Spleen (tissue), 11 donors: ENCODE data around the gene FAM184A. TPM values are rescaled to one million over a fixed set of nuclear protein-coding genes. Genes with fewer than 3 reads are reported as not detected.

Experiments used
- DNase-seq: peaks from one replicate; pipeline ENCODE4 v3.0.0-alpha.2; 2020
- H3K27ac ChIP-seq, 8 donors: fragments of 200-600 bp; sonication (generic) in 7 of 8; 1 replicate in 4 of 8; 2 replicates in 4 of 8; pipeline versions ENCODE4 v1.5.0 to v1.8.0; 2016 to 2021; ENCODE audit warnings: inconsistent platforms in 4 of 8, mild to moderate bottlenecking in 4 of 8, moderate library complexity in 1 of 8
- H3K27me3 ChIP-seq, 7 donors: fragments of 200-600 bp; sonication (generic) in 6 of 7; replicated peaks in 1 of 7; 1 replicate in 4 of 7; 2 replicates in 3 of 7; pipeline versions ENCODE4 v1.5.0 to v1.8.0; 2016 to 2021; ENCODE audit warnings: inconsistent platforms in 3 of 7, mild to moderate bottlenecking in 1 of 7
- H3K36me3 ChIP-seq, 6 donors: fragments of 200-600 bp; sonication (generic) in 5 of 6; 1 replicate in 4 of 6; 2 replicates in 2 of 6; pipeline versions ENCODE4 v1.5.0 to v1.8.0; 2016 to 2021; ENCODE audit warnings: inconsistent platforms in 2 of 6
- H3K4me1 ChIP-seq, 6 donors: fragments of 200-600 bp; sonication (generic) in 5 of 6; 1 replicate in 3 of 6; 2 replicates in 3 of 6; pipeline versions ENCODE4 v1.5.0 to v1.8.0; 2016 to 2021; ENCODE audit warnings: inconsistent platforms in 3 of 6
- H3K4me3 ChIP-seq, 8 donors: fragments of 200-600 bp; sonication (generic) in 7 of 8; 1 replicate in 4 of 8; 2 replicates in 4 of 8; pipeline versions ENCODE4 v1.5.0 to v1.8.0; 2016 to 2021; ENCODE audit warnings: inconsistent platforms in 4 of 8, mild to moderate bottlenecking in 4 of 8, moderate library complexity in 2 of 8
- H3K9me3 ChIP-seq, 8 donors: fragments of 200-600 bp; sonication (generic) in 7 of 8; 1 replicate in 4 of 8; 2 replicates in 4 of 8; pipeline versions ENCODE4 v1.5.0 to v1.8.0; 2016 to 2021; ENCODE audit warnings: inconsistent platforms in 4 of 8
- POLR2A ChIP-seq, 3 donors: fragments of 450-650 bp; IDR thresholded peaks; one replicate each; pipeline ENCODE4 v1.5.1; 2017; ENCODE audit warnings: antibody characterized with exemption in 3 of 3, mild to moderate bottlenecking in 1 of 3
- POLR2AphosphoS5 ChIP-seq, 3 donors: sonication (generic); formaldehyde crosslinking; IDR thresholded peaks; one replicate each; pipeline ENCODE4 v1.5.1; 2017; ENCODE audit warnings: antibody characterized with exemption in 3 of 3
- WGBS, 5 donors: extraction: QIAGEN DNeasy Blood & Tissue Kit in 3 of 5; methylation state at CpG; one replicate each; pipeline versions ENCODE4 v1.1.5 to v1.1.7; 2013 to 2018; 5-methylcytosine and 5-hydroxymethylcytosine counted together
- intact Hi-C: fragments of 100-400 bp; cut with DNase I; formaldehyde crosslinking; loops from one replicate; pipeline ENCODE4 v1.15.0; 2023; ENCODE audit warnings: low total_unique reads
- polyA plus RNA-seq, 3 donors: library from polyadenylated mRNA; stranded (reverse); fragments of 200-250 nt; gene quantifications; one replicate each; pipeline ENCODE4 v1.2.1, GENCODE V29; 2013
- total RNA-seq, 7 donors: library from RNA; depleted of rRNA in 3 of 7; stranded (reverse); fragments of >200 nt in 3 of 7; fragmentation: NEBNext Ultra II Directional in 4 of 7; extraction: Animal tissue kit (Norgen Biotek cat#: 25700) in 4 of 7; gene quantifications; one replicate each; pipeline versions ENCODE4 v1.1.0 to v1.2.1, GENCODE V29; 2016 to 2021
- TF ChIP-seq, protein P1 (sequence below), 11 experiments: fragments of 200-600 bp in 7 of 11; fragments of 450-650 bp in 4 of 11; sonication (generic) in 4 of 11; IDR thresholded peaks in 8 of 11; conservative IDR thresholded peaks in 3 of 11; 1 replicate in 7 of 11; 2 replicates in 4 of 11; pipeline versions ENCODE4 v1.4.0 to v1.8.0; 2016 to 2021; ENCODE audit warnings: antibody characterized with exemption in 11 of 11, inconsistent platforms in 4 of 11, mild to moderate bottlenecking in 1 of 11
- donor health status: healthy with polysubstance abuse.
- donor health status: DM: no; HTN: no; CAD: no; lungs with moderate emphysema.
- donor health status: DM: no; HTN: no; CAD: no.
- donor health status: Bipolar disorder and iron deficiency.
- donor health status: healthy.
- donor health status: DM: no; HTN: no; CAD: no.
- donor health status: DM: yes; HTN: yes; CAD: no.

Gene FAM184A
- total and polyA plus RNA-seq, 10 donors: 0.66 to 2.0 (median 1.2) TPM

DNA sequence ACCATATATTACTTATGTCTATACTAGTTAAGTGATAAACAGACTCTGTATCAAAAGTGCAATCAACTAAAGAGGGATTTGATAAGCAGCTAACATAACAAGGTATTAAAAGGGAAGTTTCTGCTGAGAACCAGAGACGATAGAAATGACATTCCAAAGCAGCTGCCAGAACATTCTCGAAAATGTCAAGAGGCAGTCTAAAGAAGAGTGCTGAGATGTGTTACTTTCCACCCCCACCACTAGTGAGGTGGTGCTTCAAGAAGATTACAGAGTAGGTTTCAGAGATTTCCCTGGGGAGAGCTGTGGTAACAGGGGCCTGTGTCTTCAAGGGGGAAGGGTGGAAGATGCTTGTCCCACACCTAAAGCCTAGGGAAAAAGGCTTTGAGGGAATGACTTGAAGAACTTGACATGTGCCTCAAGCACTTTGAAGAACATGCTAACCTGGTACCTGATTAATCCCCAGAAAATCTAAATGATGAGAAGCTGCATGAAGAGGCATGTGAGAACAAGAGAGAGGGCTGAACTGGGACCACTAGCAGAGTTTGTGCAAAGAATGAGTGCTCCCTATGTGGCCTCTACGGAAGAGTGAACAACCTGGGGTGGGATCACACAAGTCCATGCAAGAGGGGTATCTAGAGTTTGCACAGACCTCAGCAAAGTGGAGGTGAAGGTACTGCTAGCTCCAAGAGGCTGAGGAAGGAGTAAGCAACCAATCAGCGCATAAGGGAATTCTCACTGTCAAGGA lies 5.0 kb downstream of the FAM184A start:
- no peak for DNase-seq
- H3K9me3 ChIP-seq: no peaks in the 10 kb centered on the region
- TF ChIP-seq, protein P1, sequence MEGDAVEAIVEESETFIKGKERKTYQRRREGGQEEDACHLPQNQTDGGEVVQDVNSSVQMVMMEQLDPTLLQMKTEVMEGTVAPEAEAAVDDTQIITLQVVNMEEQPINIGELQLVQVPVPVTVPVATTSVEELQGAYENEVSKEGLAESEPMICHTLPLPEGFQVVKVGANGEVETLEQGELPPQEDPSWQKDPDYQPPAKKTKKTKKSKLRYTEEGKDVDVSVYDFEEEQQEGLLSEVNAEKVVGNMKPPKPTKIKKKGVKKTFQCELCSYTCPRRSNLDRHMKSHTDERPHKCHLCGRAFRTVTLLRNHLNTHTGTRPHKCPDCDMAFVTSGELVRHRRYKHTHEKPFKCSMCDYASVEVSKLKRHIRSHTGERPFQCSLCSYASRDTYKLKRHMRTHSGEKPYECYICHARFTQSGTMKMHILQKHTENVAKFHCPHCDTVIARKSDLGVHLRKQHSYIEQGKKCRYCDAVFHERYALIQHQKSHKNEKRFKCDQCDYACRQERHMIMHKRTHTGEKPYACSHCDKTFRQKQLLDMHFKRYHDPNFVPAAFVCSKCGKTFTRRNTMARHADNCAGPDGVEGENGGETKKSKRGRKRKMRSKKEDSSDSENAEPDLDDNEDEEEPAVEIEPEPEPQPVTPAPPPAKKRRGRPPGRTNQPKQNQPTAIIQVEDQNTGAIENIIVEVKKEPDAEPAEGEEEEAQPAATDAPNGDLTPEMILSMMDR (IDR thresholded peaks at IDR 0.05 in 8 of 11, conservative IDR thresholded peaks at IDR 0.05 in 3 of 11): no peak
- no peak for TF ChIP-seq POLR2A (IDR thresholded peaks at IDR 0.05)
- no peak for TF ChIP-seq POLR2AphosphoS5 (IDR thresholded peaks at IDR 0.05)
- no peak overlapping the region for H3K27ac ChIP-seq
- intact Hi-C loops: no loop called here
- no peak overlapping the region for H3K4me3 ChIP-seq
- H3K27me3 ChIP-seq: peaks cover 0 to 24% (median 0%) of the 10 kb centered on the region in 7 donors
- no peaks in the 10 kb centered on the region for H3K36me3 ChIP-seq
- peaks cover 0 to 18% (median 11%) of the 10 kb centered on the region in 6 donors for H3K4me1 ChIP-seq
- WGBS, 5 donors: 81 to 88% (median 85%) methylated on average over 4 of the region's 4 CpGs

DNA sequence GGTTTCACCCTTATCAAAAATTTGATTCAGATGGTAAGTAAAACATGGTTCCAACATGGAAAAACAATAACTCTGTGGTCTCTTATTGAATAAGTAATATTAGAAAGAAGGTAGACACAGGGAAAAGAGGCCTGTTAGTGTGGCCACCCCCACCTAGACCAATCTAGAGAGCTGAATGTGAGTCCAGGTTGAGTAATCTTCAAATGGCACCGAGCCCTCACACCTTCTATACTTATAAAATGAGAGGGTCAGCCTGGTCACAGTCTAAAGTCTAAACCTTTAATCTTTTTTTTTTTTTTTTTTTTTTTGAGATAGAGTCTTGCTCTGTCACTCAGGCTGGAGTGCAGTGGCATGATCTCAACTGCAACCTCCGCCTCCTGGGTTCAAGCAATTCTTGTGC lies 6.9 kb downstream of the FAM184A start:
- Histone ChIP-seq H3K36me3 (no peaks in the 10 kb centered on the region), H3K27me3 (peaks cover 0 to 5% (median 0%) of the 10 kb centered on the region in 7 donors), H3K4me3 (no peak overlapping the region), H3K27ac (no peak overlapping the region), H3K9me3 (no peaks in the 10 kb centered on the region), H3K4me1 (no peaks in the 10 kb centered on the region)
- intact Hi-C loops: no loop called here
- 91 to 98% (median 95%) methylated on average over 2 of the region's 2 CpGs for WGBS, 5 donors
- no peak for DNase-seq
- TF ChIP-seq POLR2A (IDR thresholded peaks at IDR 0.05): no peak
- no peak for TF ChIP-seq POLR2AphosphoS5 (IDR thresholded peaks at IDR 0.05)
- TF ChIP-seq, protein P1 (IDR thresholded peaks at IDR 0.05 in 8 of 11, conservative IDR thresholded peaks at IDR 0.05 in 3 of 11): no peak

DNA sequence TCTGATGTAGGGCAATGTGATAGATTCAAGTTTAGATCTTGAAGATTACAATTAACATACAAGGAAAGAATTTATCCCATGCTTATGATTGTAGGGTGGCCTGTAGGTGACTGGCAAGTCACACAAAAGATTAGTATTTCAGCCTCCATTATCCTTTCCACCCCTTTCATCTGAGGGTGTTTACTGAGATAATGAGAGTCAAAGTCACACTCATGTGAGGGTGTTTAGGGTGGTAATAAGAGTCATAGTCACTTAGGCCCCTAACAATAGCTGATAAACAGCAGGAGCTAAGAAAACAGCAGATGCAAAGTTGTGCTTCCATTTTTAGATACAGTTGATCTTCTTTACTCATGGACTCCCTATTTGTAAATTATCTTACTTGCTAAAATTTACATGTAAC lies 11.4 kb downstream of the FAM184A start:
- H3K27me3 ChIP-seq: no peaks in the 10 kb centered on the region
- no peak overlapping the region for H3K27ac ChIP-seq
- intact Hi-C loops: no loop called here
- no peaks in the 10 kb centered on the region for H3K36me3 ChIP-seq
- no peaks in the 10 kb centered on the region for H3K9me3 ChIP-seq
- no peak for DNase-seq
- H3K4me1 ChIP-seq: no peaks in the 10 kb centered on the region
- TF ChIP-seq, protein P1 (IDR thresholded peaks at IDR 0.05 in 8 of 11, conservative IDR thresholded peaks at IDR 0.05 in 3 of 11): no peak
- no peak for TF ChIP-seq POLR2A (IDR thresholded peaks at IDR 0.05)
- TF ChIP-seq POLR2AphosphoS5 (IDR thresholded peaks at IDR 0.05): no peak
- H3K4me3 ChIP-seq: no peak overlapping the region

DNA sequence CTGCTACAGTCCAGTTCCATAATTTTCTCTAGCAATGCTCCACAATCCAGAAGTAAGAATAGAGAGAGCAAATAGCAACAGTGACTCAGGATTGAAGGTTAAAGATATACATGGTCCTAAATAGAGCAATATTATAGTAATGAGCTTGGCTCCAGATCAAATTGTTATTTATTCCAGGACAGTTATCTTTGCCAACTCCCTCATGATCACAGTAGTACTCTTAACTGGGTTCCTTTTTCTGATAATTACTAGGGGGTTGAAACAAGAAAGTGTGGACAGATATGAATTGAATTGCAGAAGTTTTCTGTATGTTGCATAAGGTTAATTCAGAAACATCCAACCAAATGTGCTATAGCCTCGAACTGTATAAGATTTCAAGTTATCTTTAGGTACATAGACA lies 11.9 kb downstream of the FAM184A start:
- Histone ChIP-seq H3K4me1 (no peaks in the 10 kb centered on the region), H3K9me3 (no peaks in the 10 kb centered on the region), H3K27me3 (no peaks in the 10 kb centered on the region), H3K36me3 (no peaks in the 10 kb centered on the region), H3K27ac (no peak overlapping the region), H3K4me3 (no peak overlapping the region)
- TF ChIP-seq, protein P1 (IDR thresholded peaks at IDR 0.05 in 8 of 11, conservative IDR thresholded peaks at IDR 0.05 in 3 of 11): no peak
- no peak for TF ChIP-seq POLR2A (IDR thresholded peaks at IDR 0.05)
- no peak for TF ChIP-seq POLR2AphosphoS5 (IDR thresholded peaks at IDR 0.05)
- intact Hi-C loops: no loop called here
- 63 to 78% (median 69%) methylated on average over 1 of the region's 1 CpG for WGBS, 5 donors
- DNase-seq: no peak
